Stimulated activated CD4-positive, alpha-beta T cell treated with anti-CD3 and anti-CD28 coated beads, Interleukin-1b, Interleukin-23, amount 100 ng/mL, for 48 hours (primary cell): ENCODE measurements around the gene PRAMEF8.
"Not testable (repeated sequence)": the region's sequence is repeated elsewhere in the genome, so short reads cannot be mapped to it uniquely, and the experiment has no call there.

Experiments
- DNase-seq: peaks from one replicate; pipeline ENCODE4 v3.0.0-alpha.2; 2020

PRAMEF8 gene

GRCh38 chr1:13285037-13285436 is at the start of gene PRAMEF8:
PRAMEF8 (minus strand) TSS chr1:13285137; CDS start chr1:13284091, 1,046 bp downstream.
- DNase-seq, result not testable (repeated sequence)

GRCh38 chr1:13315281-13315680 is 30.3 kb upstream of the PRAMEF8 start, which contains the start of gene PRAMEF15:
PRAMEF15 (plus strand) TSS chr1:13315581; CDS start chr1:13318408, 2,827 bp downstream.
- DNase-seq, result not testable (repeated sequence)

DNA sequence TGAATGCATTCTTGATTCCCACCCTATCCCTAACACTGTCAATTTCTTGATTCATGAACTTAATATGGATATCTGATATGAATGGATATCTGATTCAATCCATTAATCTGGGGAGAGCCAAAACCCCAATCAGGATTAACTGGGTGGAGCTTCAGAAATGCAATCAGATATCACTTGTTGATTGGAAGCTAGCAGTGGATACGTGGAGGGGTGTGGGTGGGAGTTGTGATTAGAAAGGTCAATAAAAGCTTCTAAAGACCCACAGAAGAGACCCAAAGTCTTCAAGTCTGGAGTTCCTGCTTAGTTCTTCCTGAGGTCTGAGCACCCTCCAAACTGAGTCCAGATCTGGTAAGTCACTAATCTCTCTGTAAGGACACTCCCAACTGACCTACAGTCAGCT is 18.3 kb upstream of the PRAMEF8 start, which contains the start of gene PRAMEF33:
Gene PRAMEF33 (plus strand): TSS at position 301 of the 400 bp plus-strand sequence. CDS start 2,416 bp downstream, outside the sequence.
- not testable (repeated sequence) for DNase-seq

DNA sequence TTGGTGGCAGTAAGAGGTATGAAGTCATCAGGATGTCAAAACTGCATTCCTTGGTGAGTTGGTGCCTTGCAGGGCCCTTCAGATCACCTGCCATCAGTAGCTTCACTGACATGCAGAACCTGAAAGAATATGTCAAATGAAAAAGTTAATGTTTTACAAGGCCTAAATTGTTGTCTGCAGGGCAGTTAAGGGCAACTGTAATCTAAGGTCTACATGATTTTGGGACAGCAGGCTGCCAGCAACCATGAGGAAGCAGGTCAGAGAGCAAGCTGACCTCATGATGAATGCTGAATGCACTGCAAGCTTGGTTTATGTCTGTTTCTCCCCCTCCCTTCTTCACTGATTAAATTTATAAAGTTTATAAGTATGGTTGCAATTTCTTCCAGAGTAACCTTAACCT is 17.3 kb upstream of the PRAMEF8 start:
- DNase-seq, result not testable (repeated sequence)

DNA sequence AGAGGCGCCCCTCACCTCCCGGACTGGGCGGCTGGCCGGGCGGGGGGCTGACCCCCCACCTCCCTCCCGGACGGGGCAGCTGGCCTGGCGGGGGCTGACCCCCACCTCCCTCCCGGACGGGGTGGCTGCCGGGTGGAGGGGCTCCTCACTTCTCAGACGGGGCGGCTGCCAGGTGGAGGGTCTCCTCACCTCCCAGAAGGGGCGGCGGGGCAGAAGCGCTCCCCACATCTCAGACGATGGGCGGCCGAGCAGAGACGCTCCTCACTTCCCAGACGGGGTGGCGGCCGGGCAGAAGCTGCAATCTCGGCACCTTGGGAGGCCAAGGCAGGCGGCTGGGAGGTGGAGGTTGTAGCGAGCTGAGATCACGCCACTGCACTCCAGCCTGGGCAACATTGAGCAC is 13.8 kb upstream of the PRAMEF8 start:
- DNase-seq, result not testable (repeated sequence)

- DNase-seq, result not testable (repeated sequence)
These were observed 12.4 kb upstream of the PRAMEF8 start for GRCh38 chr1:13297216-13297931.

GRCh38 chr1:13289030-13289429 is 4.1 kb upstream of the PRAMEF8 start:
- not testable (repeated sequence) for DNase-seq

DNA sequence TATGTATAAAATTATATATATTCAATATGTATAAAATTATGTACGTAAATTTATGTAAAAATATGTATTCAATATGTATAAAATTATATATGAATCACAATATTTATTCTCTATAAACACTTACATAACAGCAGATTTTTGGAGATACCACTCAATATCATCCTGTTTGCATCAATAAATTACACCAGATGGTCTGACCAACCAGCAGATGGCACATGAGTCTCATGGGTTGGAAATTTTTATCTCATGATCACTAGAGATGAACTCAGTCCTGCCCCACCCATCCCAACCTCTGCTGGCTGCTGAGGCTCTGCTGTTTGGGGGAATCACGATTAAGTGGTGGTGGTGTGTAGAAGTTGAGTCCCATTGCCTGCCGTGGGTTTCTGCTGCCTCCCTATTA is 5.3 kb downstream of the PRAMEF8 start:
- DNase-seq, result not testable (repeated sequence)

DNA sequence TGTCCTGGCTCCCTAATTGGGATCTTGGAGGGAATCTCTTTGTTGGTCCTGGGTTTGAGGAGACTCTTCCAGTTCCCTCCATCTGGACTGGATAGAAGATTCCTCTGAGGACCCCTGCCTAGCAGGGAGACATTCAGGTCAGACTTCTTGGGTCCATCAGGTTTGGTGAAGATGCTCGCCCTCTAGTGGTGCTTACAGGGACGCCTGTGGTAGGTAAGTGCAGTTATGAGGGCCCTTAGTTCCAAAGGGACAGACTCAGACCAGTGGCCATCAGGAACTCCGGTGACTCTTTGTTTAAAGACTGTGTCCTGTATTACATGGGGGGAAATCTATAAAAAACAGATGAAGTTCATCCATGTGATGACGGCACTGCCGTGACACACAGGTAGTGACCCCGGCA is 7.9 kb downstream of the PRAMEF8 start:
- DNase-seq, result not testable (repeated sequence)

- not testable (repeated sequence) for DNase-seq
These were observed 19.8 kb downstream of the PRAMEF8 start for GRCh38 chr1:13265124-13265523.

DNA sequence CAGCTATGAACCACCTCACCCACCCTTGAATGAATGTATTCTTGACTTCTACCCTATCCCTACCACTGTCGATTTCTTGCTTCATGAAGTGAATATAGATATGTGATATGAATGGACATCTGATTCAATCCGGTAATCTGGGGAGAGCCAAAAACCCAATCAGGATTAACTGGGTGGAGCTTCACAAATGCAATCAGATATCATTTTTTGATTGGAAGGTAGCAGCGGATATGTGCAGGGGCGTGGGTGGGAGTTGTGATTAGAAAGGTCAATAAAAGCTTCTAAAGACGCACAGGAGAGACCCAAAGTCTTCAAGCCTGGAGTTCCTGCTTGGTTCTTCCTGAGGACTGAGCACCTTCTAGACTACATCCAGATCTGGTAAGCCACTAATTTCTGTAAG is 31.0 kb downstream of the PRAMEF8 start, which contains the start of gene PRAMEF5:
Gene PRAMEF5 (plus strand): TSS at position 301 of the 400 bp plus-strand sequence. CDS start 5,071 bp downstream, outside the sequence.
- not testable (repeated sequence) for DNase-seq

DNA sequence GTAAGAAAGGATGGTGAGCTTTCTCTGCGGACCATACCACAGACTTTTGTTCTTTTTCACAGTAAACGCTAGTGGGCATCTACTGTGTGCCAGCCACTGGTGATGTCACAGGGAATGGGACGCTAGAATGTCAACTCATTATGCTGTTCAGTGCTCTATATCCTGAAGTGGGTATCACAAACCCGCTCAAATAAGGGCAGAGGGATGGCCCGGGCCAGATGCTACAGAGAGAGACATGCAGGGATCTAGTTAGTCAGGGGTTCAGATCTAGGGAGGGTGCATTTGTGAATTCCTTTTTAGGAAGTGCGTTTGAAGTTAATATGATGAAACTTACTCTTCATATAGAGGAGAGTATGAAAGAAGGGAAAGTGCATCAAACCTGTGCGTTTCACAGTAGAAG is 37.8 kb downstream of the PRAMEF8 start:
- not testable (repeated sequence) for DNase-seq

DNA sequence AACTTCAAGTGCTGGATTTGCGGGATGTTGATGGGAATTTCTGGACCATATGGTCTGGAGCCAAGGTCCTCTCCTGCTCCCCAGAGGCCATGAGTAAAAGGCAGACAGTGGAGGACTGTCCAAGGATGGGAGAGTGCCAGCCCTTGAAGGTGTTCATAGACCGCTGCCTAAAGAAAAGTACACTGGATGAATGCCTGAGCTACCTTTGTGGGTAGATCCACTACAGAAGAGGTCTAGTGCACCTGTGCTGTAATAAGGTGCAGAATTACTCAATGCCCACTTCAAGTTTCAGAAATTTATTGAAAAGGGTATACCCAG is 38.4 kb downstream of the PRAMEF8 start:
- not testable (repeated sequence) for DNase-seq

DNA sequence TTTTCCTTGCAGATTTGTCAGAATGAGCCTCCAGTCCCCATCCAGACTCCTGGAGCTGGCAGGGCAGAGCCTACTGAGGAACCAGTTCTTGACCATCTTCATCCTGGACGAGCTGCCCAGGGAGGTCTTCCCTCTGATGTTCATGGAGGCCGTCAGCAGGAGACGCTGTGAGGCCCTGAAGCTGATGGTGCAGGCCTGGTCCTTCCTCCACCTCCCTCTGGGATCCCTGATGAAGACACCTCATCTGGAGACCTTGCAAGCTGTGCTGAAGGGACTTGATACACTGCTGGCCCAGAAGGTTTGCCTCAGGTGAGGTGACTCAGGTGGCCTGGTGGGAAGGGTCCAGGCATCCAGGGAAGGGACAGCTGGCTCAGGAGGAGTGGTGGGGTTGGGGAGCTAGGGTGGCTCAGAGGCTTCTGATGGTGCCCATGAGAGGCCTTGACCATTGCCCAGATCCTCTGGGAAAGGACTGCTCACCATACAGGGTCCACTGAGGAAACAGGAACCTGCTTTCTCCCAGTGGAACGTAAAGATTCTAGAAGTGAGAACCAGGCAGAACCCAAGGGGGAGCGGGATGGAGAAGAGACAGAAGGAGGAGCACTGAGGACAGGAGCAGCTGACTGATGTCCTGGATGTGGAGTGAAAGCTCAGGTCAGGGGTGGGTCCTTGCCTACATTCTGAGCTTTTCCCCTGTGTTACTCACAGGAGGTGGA is 38.9 kb downstream of the PRAMEF8 start:
- DNase-seq, result not testable (repeated sequence)

DNA sequence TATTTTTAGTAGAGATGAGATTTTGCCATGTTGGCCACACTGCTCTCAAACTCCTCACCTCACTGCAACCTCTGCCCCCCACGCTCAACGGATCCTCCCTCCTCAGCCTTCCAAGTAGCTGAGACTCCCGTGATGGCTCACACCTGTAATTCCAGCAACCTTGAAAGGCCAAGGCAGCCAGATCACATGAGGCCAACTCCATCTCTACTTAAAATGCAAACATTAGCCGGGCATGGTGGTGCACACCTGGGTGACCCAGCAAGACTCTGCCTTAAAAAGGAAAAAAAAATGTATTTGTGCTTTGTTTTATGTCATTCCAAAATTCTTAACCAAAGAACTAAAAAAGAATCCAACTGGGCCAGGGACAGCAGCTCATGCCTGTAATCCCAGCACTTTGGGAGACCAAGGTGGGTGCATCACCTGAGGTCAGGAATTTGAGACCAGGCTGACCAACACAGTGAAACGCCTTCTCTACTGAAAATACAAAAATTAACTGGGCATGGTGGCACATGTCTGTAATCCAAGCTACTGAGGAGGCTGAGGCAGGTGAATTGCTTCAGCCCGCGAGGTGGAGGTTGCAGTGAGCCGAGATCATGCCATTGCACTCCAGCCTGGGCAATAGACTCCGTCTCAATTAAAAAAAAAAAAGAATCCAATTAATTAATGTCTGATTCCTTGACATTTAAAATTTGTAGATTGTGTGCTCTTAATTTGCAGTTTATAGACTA is 41.2 kb downstream of the PRAMEF8 start:
- DNase-seq, result not testable (repeated sequence)

- not testable (repeated sequence) for DNase-seq
These were observed 45.3 kb downstream of the PRAMEF8 start for GRCh38 chr1:13239633-13240032.

- DNase-seq, result not testable (repeated sequence)
These were observed 47.4 kb downstream of the PRAMEF8 start for GRCh38 chr1:13237572-13237971.

DNA sequence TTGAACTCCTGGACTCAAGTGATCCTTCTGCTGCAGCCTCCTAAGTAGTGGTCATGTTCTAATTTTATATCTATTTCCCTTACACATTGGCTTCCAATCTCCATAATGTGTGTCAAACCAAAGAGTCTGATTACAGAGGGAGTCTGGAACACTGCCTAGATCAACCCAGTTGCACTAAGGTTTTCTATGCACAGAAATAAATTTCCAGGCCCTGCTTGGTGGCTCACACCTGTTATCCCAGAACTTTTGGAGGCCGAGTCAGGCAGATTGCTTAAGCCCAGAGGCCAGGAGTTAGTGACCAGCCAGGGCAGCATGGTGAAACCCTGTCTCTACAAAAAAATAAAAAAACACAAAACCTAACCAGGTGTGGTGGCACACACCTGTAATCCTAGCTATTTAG is 50.9 kb downstream of the PRAMEF8 start:
- DNase-seq, result not testable (repeated sequence)

DNA sequence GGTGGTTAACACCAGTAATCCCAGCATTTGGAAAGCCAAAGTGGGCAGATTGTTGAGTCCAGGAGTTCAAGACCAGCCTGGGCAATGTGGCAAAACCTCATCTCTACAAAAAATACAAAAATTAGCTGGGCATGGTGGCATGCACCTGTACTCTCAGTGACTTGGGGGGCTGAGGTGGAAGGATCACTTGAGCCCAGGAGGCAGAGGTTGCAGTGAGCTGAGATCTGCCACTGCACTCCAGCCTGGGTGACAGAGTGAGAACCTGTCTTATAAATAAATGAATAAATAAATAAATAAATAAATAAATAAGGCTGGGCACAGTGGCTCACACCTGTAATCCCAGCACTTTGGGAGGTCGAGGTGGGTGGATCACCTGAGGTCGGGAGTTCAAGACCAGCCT is 52.9 kb downstream of the PRAMEF8 start:
- not testable (repeated sequence) for DNase-seq
